HCT116 (cell line): ENCODE results near the gene CHD3. TPM values are rescaled to one million over a fixed set of nuclear protein-coding genes. Genes with fewer than 3 reads are reported as not detected.

Source experiments
- ATAC-seq: fragments of 200-7000 bp; cut with Tn5 transposase; 2 replicates; pipeline ENCODE4 v1.9.1; 2020; ENCODE audit warnings: mild to moderate bottlenecking, moderate library complexity
- BruUV-seq: library from RNA; stranded (reverse); fragments of 400-500 nt; replicated peaks from 2 replicates; lab custom pipeline; 2021; lab: Mats Ljungman, UMichigan
- CTCF ChIA-PET: fragments of 300-600 bp; sonication (Branson Sonifier 250); formaldehyde crosslinking; loops from one replicate; lab custom pipeline; 2021; ENCODE audit warnings: antibody characterized with exemption; lab: Charles Lee
- POLR2A ChIA-PET: fragments of 300-600, 350-600 bp; sonication (Branson Sonifier 250); formaldehyde crosslinking; loops from one replicate; lab custom pipeline; 2021; ENCODE audit warnings: antibody characterized with exemption; lab: Charles Lee
- RAD21 ChIA-PET, 2 experiments: fragments of 300-600 bp; sonication (Branson Sonifier 250); formaldehyde crosslinking; loops; one replicate each; lab custom pipeline; 2023; ENCODE audit warnings: low total read pairs in 2 of 2; ENCODE audit not compliant: uncharacterized antibody in 2 of 2, unreplicated experiment in 2 of 2, low non-redundant PET in 1 of 2; lab: Charles Lee
- DNase-seq: peaks from one replicate; pipeline ENCODE4 v3.0.0-alpha.2; 2010; ENCODE audit warnings: low read depth, low spot score
- H2AFZ ChIP-seq: fragments of 200-600 bp; shearing (Covaris generic), sonication (generic); 2 replicates; pipeline ENCODE4 v1.6.1; 2017; ENCODE audit warnings: low read depth, mixed run types, mixed read lengths, antibody characterized with exemption, low read length; ENCODE audit not compliant: poor library complexity, severe bottlenecking
- H3K27ac ChIP-seq: 2 replicates; pipeline ENCODE4 v1.5.1; 2012; ENCODE audit warnings: low read depth, low read length
- H3K27me3 ChIP-seq: fragments of 200-600 bp; sonication (generic); 2 replicates; pipeline ENCODE4 v1.6.1; 2016; ENCODE audit warnings: mixed run types, low read length, mixed read lengths; ENCODE audit not compliant: insufficient read depth
- H3K36me3 ChIP-seq, 2 experiments: fragments of 200-500 bp in 1 of 2; fragments of 200-600 bp in 1 of 2; sonication (Bioruptor generic) in 1 of 2; sonication (generic) in 1 of 2; 2 replicates each; pipeline versions ENCODE4 v1.5.1 to v1.6.1; 2014 to 2016; ENCODE audit warnings: low read length in 2 of 2, inconsistent platforms in 1 of 2, mixed read lengths in 1 of 2, mixed run types in 1 of 2; ENCODE audit not compliant: insufficient read depth in 2 of 2, control insufficient read depth in 1 of 2
- H3K4me1 ChIP-seq, 2 experiments: fragments of 200-600 bp in 1 of 2; sonication (generic) in 1 of 2; 2 replicates each; pipeline versions ENCODE4 v1.5.1 to v1.6.1; 2012 to 2017; ENCODE audit warnings: low read length in 2 of 2, inconsistent platforms in 1 of 2, mild to moderate bottlenecking in 1 of 2, mixed read lengths in 1 of 2, mixed run types in 1 of 2, moderate library complexity in 1 of 2; ENCODE audit not compliant: insufficient read depth in 2 of 2, control insufficient read depth in 1 of 2
- H3K4me2 ChIP-seq: fragments of 200-600 bp; sonication (generic); 2 replicates; pipeline ENCODE4 v1.6.1; 2017; ENCODE audit warnings: mixed run types, low read length, mixed read lengths
- H3K4me3 ChIP-seq, 2 experiments: fragments of 200-600 bp in 1 of 2; sonication (generic) in 1 of 2; replicated peaks in 1 of 2; 2 replicates each; pipeline ENCODE4 v1.5.1; 2011 to 2016; ENCODE audit warnings: low read length in 2 of 2, control low read depth in 1 of 2, low read depth in 1 of 2, mild to moderate bottlenecking in 1 of 2, mixed read lengths in 1 of 2, mixed run types in 1 of 2
- H3K79me2 ChIP-seq: fragments of 200-600 bp; sonication (generic); 2 replicates; pipeline ENCODE4 v1.6.1; 2017; ENCODE audit warnings: mild to moderate bottlenecking, mixed run types, low read length, moderate library complexity, mixed read lengths; ENCODE audit not compliant: insufficient read depth
- H3K9ac ChIP-seq: fragments of 200-600 bp; sonication (generic); 2 replicates; pipeline ENCODE4 v1.6.1; 2016; ENCODE audit warnings: low read length, mixed read lengths
- H3K9me2 ChIP-seq: fragments of 200-600 bp; sonication (generic), shearing (Covaris generic); 2 replicates; pipeline ENCODE4 v1.6.1; 2017; ENCODE audit warnings: mixed run types, mild to moderate bottlenecking, moderate library complexity; ENCODE audit not compliant: insufficient read depth
- H3K9me3 ChIP-seq, 2 experiments: fragments of 200-500 bp in 1 of 2; fragments of 200-600 bp in 1 of 2; sonication (Bioruptor generic) in 1 of 2; sonication (generic) in 1 of 2; 2 replicates each; pipeline ENCODE4 v1.6.1; 2014 to 2017; ENCODE audit warnings: low read length in 2 of 2, mixed read lengths in 2 of 2, inconsistent platforms in 1 of 2, low read depth in 1 of 2, mild to moderate bottlenecking in 1 of 2, mixed run types in 1 of 2, moderate library complexity in 1 of 2; ENCODE audit not compliant: control insufficient read depth in 1 of 2, insufficient read depth in 1 of 2
- H4K20me1 ChIP-seq: fragments of 200-600 bp; sonication (generic), shearing (Covaris generic); 2 replicates; pipeline ENCODE4 v1.6.1; 2017; ENCODE audit warnings: mixed run types, mild to moderate bottlenecking, moderate library complexity; ENCODE audit not compliant: insufficient read depth
- ATF3 ChIP-seq: IDR thresholded peaks from 2 replicates; pipeline ENCODE4 v1.6.1; 2012
- CEBPB ChIP-seq: IDR thresholded peaks from 2 replicates; pipeline ENCODE4 v1.6.1; 2012; ENCODE audit warnings: low read depth
- CTCF ChIP-seq, 3 experiments: fragments of 200-600 bp in 1 of 3; sonication (generic) in 1 of 3; IDR thresholded peaks in 2 of 3; conservative IDR thresholded peaks in 1 of 3; 2 replicates each; pipeline ENCODE4 v1.5.1; 2012 to 2017; ENCODE audit warnings: low read depth in 2 of 3, low read length in 2 of 3, antibody characterized with exemption in 1 of 3, borderline replicate concordance in 1 of 3, control low read depth in 1 of 3, mild to moderate bottlenecking in 1 of 3, mixed read lengths in 1 of 3, mixed run types in 1 of 3, moderate library complexity in 1 of 3; ENCODE audit not compliant: insufficient read depth in 1 of 3
- EGR1 ChIP-seq: IDR thresholded peaks from 2 replicates; pipeline ENCODE4 v1.6.1; 2012; ENCODE audit warnings: low read depth
- ELF1 ChIP-seq: IDR thresholded peaks from 2 replicates; pipeline ENCODE4 v1.6.1; 2012; ENCODE audit warnings: low read depth, borderline replicate concordance
- EZH2phosphoT487 ChIP-seq: fragments of 200-600 bp; IDR thresholded peaks from 2 replicates; pipeline ENCODE4 v1.6.1; 2018; ENCODE audit warnings: antibody characterized with exemption, borderline replicate concordance
- FOSL1 ChIP-seq: IDR thresholded peaks from 2 replicates; pipeline ENCODE4 v1.6.1; 2012; ENCODE audit warnings: low read depth
- JUND ChIP-seq: IDR thresholded peaks from 2 replicates; pipeline ENCODE4 v1.6.1; 2012
- MAX ChIP-seq: IDR thresholded peaks from 2 replicates; pipeline ENCODE4 v1.6.1; 2012
- RAD21 ChIP-seq: IDR thresholded peaks from 2 replicates; pipeline ENCODE4 v1.6.1; 2012; ENCODE audit warnings: low read depth, mild to moderate bottlenecking
- REST ChIP-seq: IDR thresholded peaks from 2 replicates; pipeline ENCODE4 v1.6.1; 2012; ENCODE audit warnings: low read depth
- SIN3A ChIP-seq: IDR thresholded peaks from 2 replicates; pipeline ENCODE4 v1.6.1; 2012; ENCODE audit warnings: low read depth
- SRF ChIP-seq: IDR thresholded peaks from 2 replicates; pipeline ENCODE4 v1.6.1; 2012; ENCODE audit warnings: low read depth
- TCF7L2 ChIP-seq: IDR thresholded peaks from 2 replicates; pipeline ENCODE4 v1.7.0; 2011; ENCODE audit warnings: borderline replicate concordance, inconsistent platforms; ENCODE audit not compliant: insufficient read depth, insufficient read length; ENCODE audit errors: extremely low read depth
- YY1 ChIP-seq: IDR thresholded peaks from 2 replicates; pipeline ENCODE4 v1.6.1; 2011; ENCODE audit warnings: low read length, low read depth, moderate library complexity, mild to moderate bottlenecking; ENCODE audit not compliant: insufficient replicate concordance; ENCODE audit errors: extremely low read depth
- ZFX ChIP-seq: fragments of 450-650 bp; IDR thresholded peaks from 2 replicates; pipeline ENCODE4 v1.6.1; 2017
- intact Hi-C: fragments of 100-400 bp; cut with micrococcal nuclease; formaldehyde crosslinking; loops from 2 replicates; pipeline ENCODE4 v1.10.0; 2022
- total RNA-seq: library from RNA; stranded (reverse); gene quantifications from one replicate; pipeline ENCODE4 v1.2.1, GENCODE V29; 2021; ENCODE audit not compliant: unreplicated experiment

Gene CHD3
- total RNA-seq, 1 experiment from 2014 or later: 54.8 TPM

GRCh38 chr17:7947651-7948050 lies 59.1 kb downstream of the CHD3 start:
- H3K4me3 ChIP-seq: no peak overlapping the region
- H3K4me1 ChIP-seq: no peaks in the 10 kb centered on the region
- POLR2A ChIA-PET: no interaction called here
- H3K79me2 ChIP-seq: no peaks in the 10 kb centered on the region
- H3K36me3 ChIP-seq: peaks cover 45 to 52% of the 10 kb centered on the region in 2 experiments
- H4K20me1 ChIP-seq: no peaks in the 10 kb centered on the region
- no peak overlapping the region for H3K9ac ChIP-seq
- no peak overlapping the region for H3K4me2 ChIP-seq
- no TSS peak for BruUV-seq
- ATAC-seq (no peak), DNase-seq (no peak)
- H2AFZ ChIP-seq: no peak overlapping the region
- CTCF ChIA-PET: interaction anchor here (1.4 kb wide), 1 partner anchor 94 kb away, joined by 3 read pairs; no protein-coding TSS in a partner anchor
- RAD21 ChIA-PET: no interaction called here
- H3K9me2 ChIP-seq: no peaks in the 10 kb centered on the region
- TF ChIP-seq CTCF (IDR thresholded peaks at IDR 0.05 in 2 of 3, conservative IDR thresholded peaks at IDR 0.05 in 1 of 3; ENCODE audit: borderline replicate concordance in 1 of 3, insufficient read depth in 1 of 3, low read depth in 2 of 3, low read length in 2 of 3) (no peak), SIN3A (no peak), SRF (no peak), JUND (no peak), EZH2phosphoT487 (no peak), RAD21 (no peak), YY1 (no peak), ATF3 (no peak), EGR1 (no peak), TCF7L2 (no peak), CEBPB (no peak), REST (no peak), MAX (no peak), ZFX (no peak), FOSL1 (no peak), ELF1 (no peak)
- intact Hi-C loops: no loop called here
- H3K9me3 ChIP-seq: no peaks in the 10 kb centered on the region
- H3K27me3 ChIP-seq: no peaks in the 10 kb centered on the region
- H3K27ac ChIP-seq: no peak overlapping the region
